ENCODE results near the gene CCT2.

Gene CCT2

GRCh38 chr12:69595689-69596088, 10.4 kb downstream of the CCT2 start (continued):
- TF ChIP-seq ZNF174 (tag by site-specific recombination; IDR thresholded peaks at IDR 0.05): no peak
- TF ChIP-seq ZNF555 (tag by site-specific recombination; conservative IDR thresholded peaks at IDR 0.05): no peak

- no peak overlapping the region for H3K27ac ChIP-seq (ENCODE audit: extremely low read depth, low read depth, low read length)
- no peaks in the 10 kb centered on the region for H3K9me3 ChIP-seq (ENCODE audit: control insufficient read depth, insufficient read depth, low read depth, low read length)
- ChIA-PET POLR2A (no interaction called here), CTCF (interaction anchor here (0.6 kb wide), 1 partner anchor 27 kb away, joined by 3 read pairs; no protein-coding TSS in a partner anchor)
- no peak overlapping the region for H3K4me3 ChIP-seq (ENCODE audit: low read depth, low read length)
- no peaks in the 10 kb centered on the region for H3K4me1 ChIP-seq (ENCODE audit: control insufficient read depth, insufficient read depth, low read length)
- TF ChIP-seq ZNF146 (tag by site-specific recombination; IDR thresholded peaks at IDR 0.05) (no peak), ZNF510 (tag by site-specific recombination; IDR thresholded peaks at IDR 0.05; ENCODE audit: insufficient replicate concordance) (no peak), ZNF23 (tag by site-specific recombination; IDR thresholded peaks at IDR 0.05; ENCODE audit: borderline replicate concordance) (no peak), ZNF488 (tag by site-specific recombination; IDR thresholded peaks at IDR 0.05) (no peak), SCRT2 (tag by site-specific recombination; IDR thresholded peaks at IDR 0.05) (no peak), GFI1B (tag by site-specific recombination; IDR thresholded peaks at IDR 0.05) (no peak)
- H3K36me3 ChIP-seq (ENCODE audit: control insufficient read depth in 2 of 2, insufficient read depth in 1 of 2, low read length in 2 of 2): peaks cover 92 to 100% of the 10 kb centered on the region in 2 experiments
These were observed 13.0 kb downstream of the CCT2 start for GRCh38 chr12:69598174-69598753.

GRCh38 chr12:69600804-69601203, 15.5 kb downstream of the CCT2 start:
- ChIA-PET CTCF (interaction anchor here (0.5 to 0.7 kb wide), 2 partner anchors 18 to 106 kb away, joined by 3 read pairs; no protein-coding TSS in a partner anchor), POLR2A (no interaction called here)
- peaks cover 70 to 78% of the 10 kb centered on the region in 2 experiments for H3K36me3 ChIP-seq (ENCODE audit: control insufficient read depth in 2 of 2, insufficient read depth in 1 of 2, low read length in 2 of 2)
- no peak overlapping the region for H3K27ac ChIP-seq (ENCODE audit: extremely low read depth, low read depth, low read length)
- no peak overlapping the region for H3K4me3 ChIP-seq (ENCODE audit: low read depth, low read length)
- no peaks in the 10 kb centered on the region for H3K4me1 ChIP-seq (ENCODE audit: control insufficient read depth, insufficient read depth, low read length)
- no peaks in the 10 kb centered on the region for H3K9me3 ChIP-seq (ENCODE audit: control insufficient read depth, insufficient read depth, low read depth, low read length)
- TF ChIP-seq BCL11B (tag by site-specific recombination; IDR thresholded peaks at IDR 0.05; ENCODE audit: low read depth) (no peak), HOXD13 (CRISPR knock-in tag; IDR thresholded peaks at IDR 0.05; ENCODE audit: borderline replicate concordance) (no peak), ZNF692 (tag by site-specific recombination; IDR thresholded peaks at IDR 0.05) (no peak), EGR2 (tag by site-specific recombination; IDR thresholded peaks at IDR 0.05; ENCODE audit: low read depth) (no peak), ZSCAN4 (tag by site-specific recombination; IDR thresholded peaks at IDR 0.05) (no peak), SALL2 (tag by site-specific recombination; IDR thresholded peaks at IDR 0.05; ENCODE audit: borderline replicate concordance) (no peak), ZNF610 (tag by site-specific recombination; IDR thresholded peaks at IDR 0.05; ENCODE audit: borderline replicate concordance) (no peak), ZNF202 (tag by site-specific recombination; IDR thresholded peaks at IDR 0.05; ENCODE audit: borderline replicate concordance) (no peak)

Data from HEK293 (cell line).